ENCODE results near the gene GLT1D1.

Gene GLT1D1

DNA sequence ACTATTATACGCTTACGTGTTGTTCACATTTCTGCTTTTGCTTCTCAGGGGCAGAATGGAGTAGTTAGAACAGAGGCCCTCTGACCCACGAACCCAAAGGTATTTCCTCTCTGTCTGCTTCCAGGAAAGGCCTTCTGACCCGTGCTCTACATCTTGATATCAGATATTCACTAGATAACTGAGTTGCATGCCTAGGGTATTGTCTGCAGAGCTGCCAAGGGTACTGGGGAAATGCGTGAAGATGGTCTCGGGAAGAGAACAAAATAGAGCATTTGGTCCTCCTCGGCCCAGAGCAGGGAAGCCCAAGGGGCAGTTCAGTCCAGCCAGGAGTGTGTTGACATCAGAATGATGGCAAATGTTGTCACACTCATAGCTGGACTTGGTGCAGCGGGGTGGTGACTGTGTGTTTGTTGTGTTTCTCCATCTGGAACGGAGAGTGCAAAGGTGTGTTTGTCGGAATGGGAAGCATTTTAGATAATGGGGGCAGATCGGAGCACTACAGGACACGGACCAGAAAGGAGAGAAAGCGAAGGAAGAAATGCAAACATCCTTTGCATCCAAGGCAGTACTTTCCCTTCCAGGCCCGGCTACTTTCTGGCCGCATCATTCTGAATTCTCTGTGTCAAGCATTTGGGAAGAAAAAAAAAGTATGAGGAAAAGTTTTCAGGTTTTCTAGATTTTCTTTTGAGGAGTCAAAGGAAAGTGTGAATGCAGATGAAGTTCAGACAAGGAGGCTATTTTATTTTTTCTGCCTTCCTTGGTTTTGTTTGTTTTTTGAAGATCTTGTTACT is 8.1 kb downstream of the GLT1D1 start:
- TF ChIP-seq ZFX (IDR thresholded peaks at IDR 0.05; ENCODE audit: borderline replicate concordance) (no peak), CTCF (IDR thresholded peaks at IDR 0.05) (no peak)
- H3K27ac ChIP-seq = no peak overlapping the region

DNA sequence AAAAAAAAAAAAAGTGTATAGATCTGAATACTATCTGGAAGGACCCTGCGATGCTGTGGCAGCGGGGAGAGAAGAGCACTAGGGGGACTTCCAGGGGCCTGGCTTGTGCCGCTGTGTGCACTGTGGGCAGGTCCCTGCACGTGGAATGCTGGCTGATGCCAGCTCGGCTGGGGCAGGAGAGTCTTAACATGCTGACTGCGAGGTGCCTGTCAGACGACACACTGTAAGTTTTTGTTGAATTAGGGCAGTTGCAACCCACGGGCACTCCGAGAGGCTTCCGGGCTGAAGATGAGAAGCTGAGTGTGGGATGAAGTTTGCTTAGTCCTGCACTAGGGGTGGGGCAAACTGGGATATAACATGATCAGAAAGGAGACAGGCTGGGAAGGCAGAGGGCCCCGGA is 10.7 kb downstream of the GLT1D1 start:
- no peak overlapping the region for H3K27ac ChIP-seq
- no peak for TF ChIP-seq ZFX (IDR thresholded peaks at IDR 0.05; ENCODE audit: borderline replicate concordance)
- no peak for TF ChIP-seq CTCF (IDR thresholded peaks at IDR 0.05)

GRCh38 chr12:128864516-128865186 is 11.4 kb downstream of the GLT1D1 start:
- H3K27ac ChIP-seq = no peak overlapping the region
- TF ChIP-seq ZFX (IDR thresholded peaks at IDR 0.05; ENCODE audit: borderline replicate concordance) (no peak), CTCF (IDR thresholded peaks at IDR 0.05) (no peak)

DNA sequence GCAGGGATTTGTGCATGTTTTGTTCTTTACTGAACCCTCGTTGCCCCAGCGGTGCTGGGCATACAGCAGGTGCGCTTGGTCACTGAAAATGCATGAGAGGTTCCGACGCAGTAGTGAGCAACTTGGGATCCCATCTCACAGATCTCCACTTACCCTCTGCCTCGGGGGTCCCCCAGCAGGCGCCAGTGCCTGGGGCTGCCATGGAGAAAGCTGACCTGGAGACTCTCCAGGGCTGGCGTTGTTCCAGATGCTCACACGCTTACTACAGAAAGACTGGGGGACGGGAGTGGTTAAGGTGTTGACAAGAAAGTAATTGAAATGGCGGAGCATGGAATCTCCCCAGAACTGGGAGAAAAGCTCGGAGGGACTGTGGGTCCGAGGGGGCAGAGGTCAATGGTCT is 14.2 kb downstream of the GLT1D1 start:
- no peak for TF ChIP-seq CTCF (IDR thresholded peaks at IDR 0.05)
- no peak for TF ChIP-seq ZFX (IDR thresholded peaks at IDR 0.05; ENCODE audit: borderline replicate concordance)
- no peak overlapping the region for H3K27ac ChIP-seq

DNA sequence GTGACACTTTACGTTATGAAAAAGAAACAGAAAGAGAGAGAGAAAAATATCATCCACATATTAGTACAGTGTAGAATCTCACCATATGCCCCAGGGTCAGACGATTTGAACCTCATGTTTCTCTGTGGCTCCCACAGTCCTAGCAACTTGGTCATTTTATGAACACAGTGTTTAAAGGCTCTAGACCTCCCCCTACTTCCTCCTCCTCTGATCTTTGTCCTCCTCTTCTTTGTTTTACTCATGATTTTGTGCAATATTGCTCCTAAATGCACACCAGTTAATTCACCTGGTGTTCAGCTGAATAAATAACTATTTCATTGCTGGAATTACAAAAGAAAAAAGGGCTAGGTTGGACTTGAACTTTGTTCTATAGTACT is 18.2 kb downstream of the GLT1D1 start:
- TF ChIP-seq ZFX (IDR thresholded peaks at IDR 0.05; ENCODE audit: borderline replicate concordance) = no peak
- no peak for TF ChIP-seq CTCF (IDR thresholded peaks at IDR 0.05)

DNA sequence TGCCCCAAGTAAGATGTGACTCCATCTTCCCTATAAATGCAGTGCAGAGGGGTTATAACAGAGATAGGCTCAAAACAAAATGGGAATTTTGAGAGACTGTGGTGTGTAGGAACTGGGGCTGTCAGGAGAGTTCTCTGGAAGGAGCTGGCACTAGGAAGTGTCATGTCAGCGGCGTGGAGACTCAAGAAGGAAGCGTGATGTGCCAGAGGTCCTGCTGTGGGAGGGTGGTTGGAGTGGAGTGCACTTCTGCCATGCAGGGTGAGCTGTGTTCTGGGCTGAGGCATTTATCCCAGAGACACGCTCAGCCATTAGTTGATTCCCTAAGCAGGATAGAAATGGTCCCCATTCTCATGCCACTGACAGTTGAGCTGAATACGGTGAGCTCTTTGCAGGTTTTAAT is 19.0 kb downstream of the GLT1D1 start:
- H3K27ac ChIP-seq = no peak overlapping the region
- TF ChIP-seq CTCF (IDR thresholded peaks at IDR 0.05) (no peak), ZFX (IDR thresholded peaks at IDR 0.05; ENCODE audit: borderline replicate concordance) (no peak)

More for the DNA sequence above, 18.2 kb downstream of the GLT1D1 start:
- no peak overlapping the region for H3K27ac ChIP-seq

DNA sequence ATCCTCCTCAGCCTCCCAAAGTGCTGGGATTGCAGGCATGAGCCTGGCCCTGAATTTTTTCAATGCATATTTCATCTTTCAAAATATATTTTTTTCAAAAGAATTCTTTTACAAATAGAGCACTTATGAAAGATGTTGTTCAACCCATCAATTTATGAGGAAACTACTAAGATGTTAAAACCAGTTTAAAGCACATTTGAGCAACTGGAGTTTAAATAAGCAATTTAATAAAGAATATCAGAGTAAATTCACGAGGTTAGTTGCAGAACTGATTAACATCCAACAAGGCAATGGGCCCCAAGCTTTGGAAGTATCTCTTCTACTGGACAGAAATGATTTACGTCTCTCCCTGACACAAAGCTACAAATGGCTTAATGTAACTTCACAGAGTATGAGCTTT is 23.3 kb downstream of the GLT1D1 start:
- no peak overlapping the region for H3K27ac ChIP-seq
- TF ChIP-seq CTCF (IDR thresholded peaks at IDR 0.05) (no peak), ZFX (IDR thresholded peaks at IDR 0.05; ENCODE audit: borderline replicate concordance) (no peak)
